Measurements from ENCODE around the gene CARD6. TPM values are rescaled to one million over a fixed set of nuclear protein-coding genes. Genes with fewer than 3 reads are reported as not detected.

CARD6 gene
- total and polyA plus RNA-seq, 2 of the 4 experiments (the other 2 are of a cell fraction), result 1.8 to 4.3 TPM

DNA sequence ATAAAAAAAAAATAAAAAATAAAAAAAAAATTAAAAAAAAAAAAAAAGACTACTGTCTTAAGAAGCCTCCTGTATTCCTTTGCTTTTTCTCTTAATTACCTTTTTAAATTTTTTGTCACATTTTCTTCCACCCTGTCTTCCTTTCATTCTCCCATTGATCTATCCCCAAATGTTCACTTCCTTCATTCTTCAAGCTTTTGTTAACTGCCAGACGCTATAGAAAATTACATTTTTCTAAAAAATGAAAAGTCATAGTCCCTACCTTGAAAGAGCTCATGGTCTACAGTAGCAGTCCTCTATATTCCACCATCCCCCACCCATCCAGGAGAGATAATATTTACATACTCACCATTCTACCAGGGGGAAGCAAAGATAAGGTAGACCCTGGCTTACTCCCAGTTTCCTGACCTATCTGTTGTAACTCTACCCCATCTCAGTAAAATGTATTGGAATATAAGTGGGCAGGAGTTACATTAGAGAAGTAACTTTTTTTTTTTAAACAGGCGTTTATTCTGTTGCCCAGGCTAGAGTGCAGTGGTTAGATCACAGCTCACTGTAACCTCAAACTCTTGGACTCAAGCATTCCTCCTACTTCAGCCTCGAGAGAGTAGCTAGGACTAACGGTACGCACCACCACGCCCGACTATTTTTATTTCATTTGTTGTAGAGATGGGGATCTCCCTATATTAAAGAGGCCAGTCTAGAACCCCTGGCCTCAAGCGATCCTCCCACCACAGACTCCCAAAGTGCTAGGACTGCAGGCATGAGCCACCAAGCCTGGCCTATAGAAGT lies 39.2 kb upstream of the CARD6 start:
- no peak for ATAC-seq (ENCODE audit: low read depth)
- Histone ChIP-seq H3K36me3 (ENCODE audit: control insufficient read depth, insufficient read depth, low read length) (no peaks in the 10 kb centered on the region), H4K20me1 (ENCODE audit: insufficient read depth, low read length) (peaks cover 7% of the 10 kb centered on the region), H3K18ac (ENCODE audit: low read depth, low read length) (no peak overlapping the region), H3K4me1 (ENCODE audit: control insufficient read depth, insufficient read depth, low read length) (no peaks in the 10 kb centered on the region), H3K56ac (ENCODE audit: extremely low read depth, insufficient read depth, low read length) (no peak overlapping the region), H3K14ac (replicated peaks; ENCODE audit: low read depth, low read length) (no peak overlapping the region), H3K27ac (ENCODE audit: insufficient read depth, low read length) (no peak overlapping the region), H4K91ac (ENCODE audit: insufficient read depth, low read depth, low read length) (no peak overlapping the region), H3K79me1 (ENCODE audit: low read depth in 1 of 2, low read length in 2 of 2) (peaks cover 0 to 15% of the 10 kb centered on the region in 2 experiments; a peak in 2 of 4 replicates), H3K9me1 (ENCODE audit: insufficient read depth, low read length) (no peaks in the 10 kb centered on the region), H3K9ac (ENCODE audit: low read depth, low read length) (no peak overlapping the region), H3K4ac (ENCODE audit: low read depth, low read length) (no peak overlapping the region), H2BK5ac (ENCODE audit: low read depth, low read length, poor library complexity, severe bottlenecking) (no peak overlapping the region), H2AFZ (replicated peaks; ENCODE audit: low read length, poor library complexity) (no peak overlapping the region), H2BK120ac (ENCODE audit: low read depth, low read length) (no peak overlapping the region), H3K4me3 (ENCODE audit: insufficient read depth, low read depth, low read length) (no peak overlapping the region), H3K4me2 (ENCODE audit: low read depth, low read length) (no peak overlapping the region), H2AK5ac (ENCODE audit: low read depth, low read length) (no peak overlapping the region), H3K23ac (ENCODE audit: low read depth, low read length) (no peak overlapping the region), H2AK9ac (replicated peaks; ENCODE audit: low read depth, low read length, poor library complexity) (no peak overlapping the region), H3K9me3 (ENCODE audit: control insufficient read depth, insufficient read depth, low read length) (no peaks in the 10 kb centered on the region), H2BK15ac (ENCODE audit: low read depth, low read length) (no peak overlapping the region), H2BK20ac (ENCODE audit: low read depth, low read length) (no peak overlapping the region), H3K27me3 (ENCODE audit: control insufficient read depth, insufficient read depth, low read length) (no peaks in the 10 kb centered on the region), H4K5ac (ENCODE audit: low read depth, low read length) (no peak overlapping the region), H4K8ac (ENCODE audit: low read depth in 2 of 2, low read length in 2 of 2) (no peak overlapping the region)
- dilution Hi-C loops (cut with HindIII; ENCODE audit: low sequenced_read_pairs, unreplicated experiment), result no loop called here
- intact Hi-C loops (cut with micrococcal nuclease), result no loop called here
- POLR2A ChIA-PET (ENCODE audit: unreplicated experiment), result no interaction called here
- CTCF ChIA-PET, result no interaction called here
- in situ Hi-C loops (cut with MboI; ENCODE audit: low sequenced_read_pairs), result no loop called here
- DNase-seq, result no peak
- TF ChIP-seq FOS (IDR thresholded peaks at IDR 0.05; ENCODE audit: low read depth, low read length), result no peak
- TF ChIP-seq RCOR1 (IDR thresholded peaks at IDR 0.05; ENCODE audit: insufficient replicate concordance, low read length), result no peak
- TF ChIP-seq MXI1 (IDR thresholded peaks at IDR 0.05; ENCODE audit: borderline replicate concordance, low read depth, low read length), result no peak
- no peak for TF ChIP-seq NFE2L2 (IDR thresholded peaks at IDR 0.05; ENCODE audit: low read depth, low read length)
- TF ChIP-seq CEBPB (IDR thresholded peaks at IDR 0.05; ENCODE audit: low read depth, low read length), result no peak
- TF ChIP-seq RFX5 (IDR thresholded peaks at IDR 0.05; ENCODE audit: low read depth, low read length), result no peak
- TF ChIP-seq POLR2A (IDR thresholded peaks at IDR 0.05; ENCODE audit: low read depth, low read length), result no peak
- TF ChIP-seq RAD21 (IDR thresholded peaks at IDR 0.05; ENCODE audit: low read length), result no peak
- TF ChIP-seq, protein P1, sequence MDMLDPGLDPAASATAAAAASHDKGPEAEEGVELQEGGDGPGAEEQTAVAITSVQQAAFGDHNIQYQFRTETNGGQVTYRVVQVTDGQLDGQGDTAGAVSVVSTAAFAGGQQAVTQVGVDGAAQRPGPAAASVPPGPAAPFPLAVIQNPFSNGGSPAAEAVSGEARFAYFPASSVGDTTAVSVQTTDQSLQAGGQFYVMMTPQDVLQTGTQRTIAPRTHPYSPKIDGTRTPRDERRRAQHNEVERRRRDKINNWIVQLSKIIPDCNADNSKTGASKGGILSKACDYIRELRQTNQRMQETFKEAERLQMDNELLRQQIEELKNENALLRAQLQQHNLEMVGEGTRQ (IDR thresholded peaks at IDR 0.05; ENCODE audit: low read depth, low read length), result no peak
- no CpG with 5 or more reads among the region's 8 CpGs for WGBS, 2 experiments (ENCODE audit: extremely low coverage in 2 of 2, insufficient read length in 1 of 2)
- BruUV-seq (replicated peaks), result no TSS peak

Measured in IMR-90 (cell line).